Osteocyte (in vitro differentiated cells): Measurements from ENCODE around the gene CLDN34. TPM values are rescaled to one million over a fixed set of nuclear protein-coding genes. Genes with fewer than 3 reads are reported as not detected.

Source experiments
- DNase-seq: peaks from one replicate; pipeline ENCODE4 v3.0.0; 2021; ENCODE audit warnings: mixed read lengths; ENCODE audit not compliant: unreplicated experiment; ENCODE audit errors: extremely low spot score
- H3K27ac Mint-ChIP-seq: one replicate; pipeline ENCODE4 v1.8.0; 2021; ENCODE audit warnings: mild to moderate bottlenecking, mixed read lengths; ENCODE audit not compliant: unreplicated experiment
- H3K27me3 Mint-ChIP-seq: one replicate; pipeline ENCODE4 v1.8.0; 2021; ENCODE audit warnings: mixed read lengths; ENCODE audit not compliant: unreplicated experiment
- H3K36me3 Mint-ChIP-seq: one replicate; pipeline ENCODE4 v1.8.0; 2021; ENCODE audit warnings: mixed read lengths; ENCODE audit not compliant: unreplicated experiment
- H3K4me1 Mint-ChIP-seq: one replicate; pipeline ENCODE4 v1.8.0; 2021; ENCODE audit warnings: mixed read lengths; ENCODE audit not compliant: unreplicated experiment
- H3K4me3 Mint-ChIP-seq: one replicate; pipeline ENCODE4 v1.8.0; 2021; ENCODE audit warnings: mild to moderate bottlenecking, moderate library complexity, mixed read lengths; ENCODE audit not compliant: unreplicated experiment
- H3K9me3 Mint-ChIP-seq: one replicate; pipeline ENCODE4 v1.8.0; 2021; ENCODE audit warnings: mixed read lengths; ENCODE audit not compliant: unreplicated experiment
- total RNA-seq: library from RNA; stranded (reverse); gene quantifications from 2 replicates; pipeline ENCODE4 v1.2.1, GENCODE V29; 2021
- TF ChIP-seq, protein P1 (sequence below): fragments of 200-600 bp; sonication (generic); IDR thresholded peaks from 2 replicates; pipeline ENCODE4 v1.5.0; 2021; ENCODE audit warnings: antibody characterized with exemption, mild to moderate bottlenecking, moderate library complexity

CLDN34 gene
- total RNA-seq, 1 donor from 2014 or later: 0.59 TPM

DNA sequence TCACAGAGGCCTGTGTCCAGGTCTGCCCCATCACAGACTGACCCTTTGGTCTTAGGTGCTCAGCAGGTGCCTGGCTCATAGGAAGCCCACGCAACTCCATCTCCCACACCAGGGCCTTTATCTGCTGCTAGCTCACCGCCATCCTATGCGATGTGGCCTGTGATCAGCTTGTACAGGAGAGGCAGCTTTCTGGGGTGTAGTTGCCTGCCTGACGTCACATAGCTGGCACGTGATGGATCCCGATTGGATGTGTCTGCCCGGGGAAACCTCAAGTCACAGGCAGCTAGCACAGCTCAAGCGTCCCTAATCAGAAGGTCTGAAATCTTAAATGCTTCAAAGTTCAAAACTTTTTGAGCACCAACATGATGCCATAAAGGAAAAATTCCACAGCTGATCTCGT lies 41.2 kb upstream of the CLDN34 start:
- Mint-ChIP-seq H3K9me3 (peaks cover 6% of the 10 kb centered on the region), H3K27me3 (no peaks in the 10 kb centered on the region)
- TF ChIP-seq, protein P1, sequence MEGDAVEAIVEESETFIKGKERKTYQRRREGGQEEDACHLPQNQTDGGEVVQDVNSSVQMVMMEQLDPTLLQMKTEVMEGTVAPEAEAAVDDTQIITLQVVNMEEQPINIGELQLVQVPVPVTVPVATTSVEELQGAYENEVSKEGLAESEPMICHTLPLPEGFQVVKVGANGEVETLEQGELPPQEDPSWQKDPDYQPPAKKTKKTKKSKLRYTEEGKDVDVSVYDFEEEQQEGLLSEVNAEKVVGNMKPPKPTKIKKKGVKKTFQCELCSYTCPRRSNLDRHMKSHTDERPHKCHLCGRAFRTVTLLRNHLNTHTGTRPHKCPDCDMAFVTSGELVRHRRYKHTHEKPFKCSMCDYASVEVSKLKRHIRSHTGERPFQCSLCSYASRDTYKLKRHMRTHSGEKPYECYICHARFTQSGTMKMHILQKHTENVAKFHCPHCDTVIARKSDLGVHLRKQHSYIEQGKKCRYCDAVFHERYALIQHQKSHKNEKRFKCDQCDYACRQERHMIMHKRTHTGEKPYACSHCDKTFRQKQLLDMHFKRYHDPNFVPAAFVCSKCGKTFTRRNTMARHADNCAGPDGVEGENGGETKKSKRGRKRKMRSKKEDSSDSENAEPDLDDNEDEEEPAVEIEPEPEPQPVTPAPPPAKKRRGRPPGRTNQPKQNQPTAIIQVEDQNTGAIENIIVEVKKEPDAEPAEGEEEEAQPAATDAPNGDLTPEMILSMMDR: no peak

DNA sequence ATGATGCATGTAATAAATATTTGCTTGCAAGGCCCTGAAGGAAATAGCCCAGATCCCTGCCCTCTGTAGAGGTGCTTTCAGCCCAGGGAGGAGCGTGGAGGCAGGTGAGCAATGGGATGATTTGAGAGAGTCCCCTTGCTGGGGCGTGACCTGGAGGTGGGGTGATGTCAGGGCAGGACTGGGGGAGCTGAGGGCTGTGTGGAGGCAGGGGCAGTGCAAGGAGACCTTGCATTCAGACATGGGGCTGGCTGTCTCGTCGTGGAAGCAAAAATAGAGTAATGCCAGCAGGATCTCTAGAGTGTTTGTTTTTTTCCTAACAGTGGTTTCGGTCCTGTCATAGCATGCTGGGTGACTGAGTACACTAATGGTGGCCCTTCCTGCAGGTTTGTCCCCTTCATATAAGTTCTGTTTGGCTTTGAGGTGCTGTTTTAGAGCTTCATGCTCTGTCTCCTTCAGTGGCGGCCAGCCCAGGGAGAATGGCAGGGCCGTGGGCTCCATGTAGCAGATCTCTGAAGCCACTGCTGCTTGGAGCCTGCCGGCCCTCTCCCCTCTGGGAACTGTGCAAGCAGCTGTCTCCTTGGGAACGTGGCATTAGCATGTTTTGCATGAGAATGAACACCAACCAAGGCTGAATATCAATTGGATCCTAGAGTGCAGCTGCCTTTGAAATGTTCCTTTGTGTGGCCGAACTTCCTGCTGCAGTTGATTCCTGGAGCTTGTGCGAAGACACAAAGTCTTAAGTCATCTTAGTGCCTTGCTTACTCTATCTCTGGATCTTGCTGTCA lies 39.3 kb upstream of the CLDN34 start:
- Mint-ChIP-seq H3K9me3 (no peaks in the 10 kb centered on the region), H3K27me3 (no peaks in the 10 kb centered on the region), H3K4me1 (peaks cover 12% of the 10 kb centered on the region), H3K27ac (no peak overlapping the region), H3K36me3 (no peaks in the 10 kb centered on the region), H3K4me3 (no peak overlapping the region)
- TF ChIP-seq, protein P1: no peak
- no peak for DNase-seq

More for the DNA sequence above, 41.2 kb upstream of the CLDN34 start:
- Mint-ChIP-seq H3K4me1 (peaks cover 14% of the 10 kb centered on the region), H3K4me3 (no peak overlapping the region), H3K36me3 (no peaks in the 10 kb centered on the region), H3K27ac (no peak overlapping the region)
- DNase-seq: no peak

DNA sequence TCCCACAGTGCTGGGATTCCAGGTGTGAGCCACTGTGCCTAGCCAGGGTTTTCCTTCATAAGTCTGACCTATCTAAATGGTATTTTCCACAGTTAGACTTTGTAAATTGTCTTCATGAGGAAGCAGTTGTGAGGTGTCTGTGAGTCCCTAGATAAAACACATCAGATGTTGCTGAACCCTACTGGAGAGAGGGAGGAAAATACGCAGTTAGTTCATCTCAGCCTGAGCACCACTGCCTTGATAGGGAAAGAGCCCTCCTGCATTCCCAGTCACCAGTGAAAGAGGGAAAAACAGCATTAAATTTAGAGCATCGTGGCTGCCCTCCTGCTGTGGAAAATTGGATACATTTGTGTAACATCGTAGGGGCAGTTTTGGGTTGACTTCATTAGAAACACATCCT lies 31.7 kb upstream of the CLDN34 start:
- DNase-seq: no peak
- peaks cover 3% of the 10 kb centered on the region for H3K4me1 Mint-ChIP-seq
- peaks cover 4% of the 10 kb centered on the region for H3K36me3 Mint-ChIP-seq
- H3K4me3 Mint-ChIP-seq: no peak overlapping the region
- no peaks in the 10 kb centered on the region for H3K27me3 Mint-ChIP-seq
- TF ChIP-seq, protein P1: no peak
- H3K27ac Mint-ChIP-seq: no peak overlapping the region
- H3K9me3 Mint-ChIP-seq: no peaks in the 10 kb centered on the region

DNA sequence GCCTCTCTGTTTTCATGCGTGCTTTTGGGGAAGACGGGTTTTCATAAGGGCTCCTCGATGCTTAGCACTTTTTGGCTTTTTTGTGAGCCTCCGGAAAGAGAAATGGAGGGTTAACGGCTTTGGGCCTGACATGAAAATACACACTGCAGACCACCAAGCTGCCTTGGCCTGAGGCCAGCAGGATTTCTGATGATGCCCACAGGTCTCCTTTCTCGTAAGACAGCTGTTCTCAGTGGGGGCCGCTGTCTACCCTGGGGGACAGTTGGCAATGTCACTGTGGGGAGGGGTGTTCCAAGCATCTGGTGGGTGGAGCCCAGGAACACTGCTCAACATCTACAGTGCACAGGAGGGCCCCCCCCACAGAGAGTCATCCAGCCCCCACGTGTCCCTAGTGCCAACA lies 29.4 kb upstream of the CLDN34 start:
- no peak for DNase-seq
- Mint-ChIP-seq H3K36me3 (peaks cover 6% of the 10 kb centered on the region), H3K27ac (no peak overlapping the region), H3K4me3 (no peak overlapping the region), H3K27me3 (no peaks in the 10 kb centered on the region), H3K4me1 (peaks cover 4% of the 10 kb centered on the region), H3K9me3 (no peaks in the 10 kb centered on the region)
- TF ChIP-seq, protein P1: no peak

DNA sequence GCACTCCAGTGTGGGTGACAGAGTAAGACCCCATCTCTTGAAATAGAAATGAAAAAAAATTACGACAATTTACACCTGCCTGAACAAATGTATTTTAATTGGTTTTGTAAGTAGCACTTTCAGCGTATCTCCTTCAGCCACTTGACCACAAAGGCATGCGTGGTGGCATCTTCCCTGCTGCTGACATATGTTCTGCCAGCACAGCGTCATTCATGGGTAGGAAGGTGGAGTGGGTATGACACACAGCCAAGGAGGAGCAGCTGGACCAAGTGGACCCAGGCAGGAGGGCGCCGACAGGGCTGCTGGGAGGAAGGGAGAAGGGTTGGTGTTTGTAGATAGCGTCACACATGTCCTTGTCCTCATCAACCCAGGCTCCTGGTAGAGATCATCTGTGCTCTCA lies 28.6 kb upstream of the CLDN34 start:
- H3K4me1 Mint-ChIP-seq: peaks cover 4% of the 10 kb centered on the region
- H3K27me3 Mint-ChIP-seq: no peaks in the 10 kb centered on the region
- TF ChIP-seq, protein P1: no peak
- peaks cover 6% of the 10 kb centered on the region for H3K36me3 Mint-ChIP-seq
- no peak overlapping the region for H3K27ac Mint-ChIP-seq
- H3K4me3 Mint-ChIP-seq: no peak overlapping the region
- peaks cover 3% of the 10 kb centered on the region for H3K9me3 Mint-ChIP-seq
- DNase-seq: no peak
